HT1080 (cell line): ENCODE results near the gene FAM50A. TPM values are rescaled to one million over a fixed set of nuclear protein-coding genes. Genes with fewer than 3 reads are reported as not detected.
A peak's percentile ranks its signal among the peaks of the same experiment; 100 is the strongest.
"Not testable (repeated sequence)": the region's sequence is repeated elsewhere in the genome, so short reads cannot be mapped to it uniquely, and the experiment has no call there.

Experiments used
- DNase-seq: peaks from one replicate; pipeline ENCODE4 v3.0.0-alpha.2; 2015; ENCODE audit warnings: low read depth
- total RNA-seq: library from RNA; depleted of rRNA; stranded (reverse); fragments of >200 nt; shearing (Covaris generic); gene quantifications from 2 replicates; pipeline ENCODE4 v1.2.3, GENCODE V29; 2014

FAM50A gene
- total RNA-seq, 1 experiment from 2014 or later: 36.6 TPM

DNA sequence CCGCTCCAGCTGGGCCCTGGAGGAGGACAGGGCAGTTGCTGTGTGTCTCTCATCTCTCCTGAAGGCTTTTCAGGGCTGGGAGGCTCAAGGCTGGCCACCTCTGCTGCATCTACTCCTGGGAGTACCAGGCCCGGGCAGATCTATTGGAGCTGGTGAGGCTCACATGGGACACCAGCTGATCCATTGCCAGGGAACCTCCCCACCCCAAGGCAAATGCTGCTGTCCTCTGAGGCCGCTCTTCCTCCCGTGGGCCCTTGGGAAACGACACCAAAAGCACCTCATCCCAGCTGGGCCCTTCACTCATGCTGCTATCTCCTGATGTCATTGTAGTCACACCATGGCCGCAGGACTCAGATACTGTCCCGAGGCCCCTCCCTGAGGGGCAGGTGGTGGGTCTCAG, 38.8 kb downstream of the FAM50A start:
- DNase-seq: no peak

DNA sequence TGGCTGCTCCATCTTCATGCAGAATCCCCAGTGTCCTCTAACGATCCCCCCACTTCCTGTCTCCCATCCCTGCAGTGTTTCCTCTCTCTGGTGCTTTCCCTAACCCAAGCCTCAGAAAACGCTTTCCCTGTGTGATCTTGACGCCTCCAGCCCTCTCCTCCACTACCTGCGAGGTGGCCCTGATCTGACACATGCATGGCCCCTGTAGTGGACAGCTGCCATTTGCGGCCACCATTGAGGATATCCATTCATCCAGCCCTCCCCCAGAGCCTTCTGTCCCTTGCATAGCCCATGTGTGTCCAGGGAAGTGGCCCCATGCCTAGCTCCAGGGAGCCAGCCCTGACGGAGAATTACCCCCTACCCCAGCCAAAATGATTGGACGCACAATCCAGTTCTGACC, 39.4 kb downstream of the FAM50A start:
- DNase-seq: no peak

DNA sequence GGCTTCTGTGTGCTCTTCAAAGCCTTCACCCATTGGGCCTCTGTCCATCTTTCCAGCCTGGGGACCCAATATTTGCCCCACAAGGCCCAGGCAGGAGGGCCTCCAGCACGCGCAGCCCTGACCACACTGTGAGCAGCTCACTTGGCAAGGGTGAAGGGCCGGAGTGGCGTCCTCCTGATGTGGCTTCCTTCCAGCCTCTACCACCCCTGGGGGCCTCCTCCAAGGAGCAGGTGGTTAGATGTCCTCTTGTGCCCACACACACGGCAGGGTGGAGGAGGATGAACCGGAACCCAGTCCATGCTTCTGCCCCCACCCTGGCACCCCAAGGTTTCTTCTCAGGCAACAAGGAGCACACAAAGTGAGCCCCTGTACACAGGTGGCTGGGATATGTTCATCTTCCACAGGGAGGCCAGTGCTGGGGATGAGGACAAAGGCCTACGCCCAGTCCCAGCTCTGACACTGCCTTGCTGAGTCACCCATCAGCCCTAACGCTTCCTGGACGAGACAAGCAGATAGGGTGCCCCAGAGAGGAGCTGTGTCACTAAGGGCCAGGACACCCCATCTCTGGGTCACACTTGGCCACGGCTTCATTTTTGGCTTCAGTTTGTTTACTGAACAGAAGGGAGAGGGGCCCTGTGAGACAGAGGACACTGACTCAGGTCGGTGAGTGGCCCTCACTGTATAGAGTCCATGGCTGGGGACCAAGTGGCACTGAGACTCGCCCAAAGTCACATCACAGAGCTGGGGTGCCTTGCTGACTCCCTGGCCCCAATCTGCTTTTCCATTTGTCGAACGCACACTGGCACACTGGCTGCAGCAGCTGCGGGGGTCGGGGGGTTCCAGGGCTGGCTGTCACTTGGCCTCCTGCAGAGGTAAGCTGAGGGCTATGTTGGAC, 40.6 kb downstream of the FAM50A start:
- DNase-seq: no peak

DNA sequence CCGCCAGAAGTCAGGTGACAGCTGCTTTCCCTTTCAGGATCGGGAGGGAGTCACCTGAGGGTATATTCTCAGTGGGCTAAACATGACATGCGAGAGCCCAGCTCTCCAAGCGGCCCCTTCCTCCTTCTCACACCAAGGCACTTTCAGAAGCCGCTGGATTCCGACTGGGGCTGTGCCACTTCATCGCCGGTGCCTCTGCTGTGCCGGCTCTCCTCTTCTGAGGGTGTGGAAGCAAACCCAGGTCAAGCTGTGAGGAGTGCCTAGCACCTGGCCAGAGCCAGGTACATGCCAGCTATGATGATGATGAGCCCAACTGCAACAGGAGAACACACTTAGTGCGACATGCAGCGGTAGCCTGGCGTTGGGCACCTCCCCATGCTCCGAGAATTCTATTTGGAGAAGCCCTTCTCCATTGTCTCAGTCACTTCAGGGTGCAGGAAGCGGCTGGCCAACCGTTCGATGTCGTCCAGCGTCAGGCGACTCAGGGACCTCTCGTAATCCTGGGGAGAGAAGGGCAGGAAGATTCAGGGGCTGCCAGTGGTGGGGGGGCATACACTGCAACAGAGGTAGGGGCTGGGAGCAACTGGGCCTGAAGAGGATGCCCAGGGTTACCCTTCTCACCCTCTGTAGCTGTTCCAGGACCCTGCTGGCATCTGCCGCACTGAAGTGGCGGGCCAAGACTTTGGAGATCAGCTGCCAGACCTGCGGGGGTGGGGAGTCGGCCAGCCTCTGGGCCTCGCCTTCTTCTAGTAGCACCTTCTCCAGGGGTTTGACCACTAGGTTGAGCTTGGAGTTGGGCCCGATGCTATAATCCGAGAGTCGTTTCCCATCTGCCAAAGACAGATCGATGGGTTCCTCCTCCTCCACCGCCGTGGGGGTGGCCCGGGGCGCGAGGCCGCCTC, 41.5 kb downstream of the FAM50A start:
- no peak for DNase-seq

DNA sequence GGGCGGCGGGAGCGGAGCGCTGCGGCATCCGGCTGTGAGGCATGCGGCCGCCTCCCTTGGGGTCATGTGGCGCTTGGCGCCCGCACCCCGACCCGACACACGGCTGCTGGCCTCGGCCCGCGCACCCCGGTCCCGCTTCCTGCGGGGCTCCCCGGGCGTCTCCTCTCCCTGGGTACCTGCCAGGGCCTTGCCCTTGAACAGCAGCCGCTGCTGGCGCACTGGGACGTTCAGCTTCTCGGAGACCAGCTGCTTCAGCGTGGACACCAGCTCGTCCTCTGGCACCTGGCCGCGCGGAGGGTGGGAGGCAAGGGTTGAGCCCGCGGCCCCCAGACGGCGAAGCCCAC, 42.1 kb downstream of the FAM50A start:
- DNase-seq: no peak

DNA sequence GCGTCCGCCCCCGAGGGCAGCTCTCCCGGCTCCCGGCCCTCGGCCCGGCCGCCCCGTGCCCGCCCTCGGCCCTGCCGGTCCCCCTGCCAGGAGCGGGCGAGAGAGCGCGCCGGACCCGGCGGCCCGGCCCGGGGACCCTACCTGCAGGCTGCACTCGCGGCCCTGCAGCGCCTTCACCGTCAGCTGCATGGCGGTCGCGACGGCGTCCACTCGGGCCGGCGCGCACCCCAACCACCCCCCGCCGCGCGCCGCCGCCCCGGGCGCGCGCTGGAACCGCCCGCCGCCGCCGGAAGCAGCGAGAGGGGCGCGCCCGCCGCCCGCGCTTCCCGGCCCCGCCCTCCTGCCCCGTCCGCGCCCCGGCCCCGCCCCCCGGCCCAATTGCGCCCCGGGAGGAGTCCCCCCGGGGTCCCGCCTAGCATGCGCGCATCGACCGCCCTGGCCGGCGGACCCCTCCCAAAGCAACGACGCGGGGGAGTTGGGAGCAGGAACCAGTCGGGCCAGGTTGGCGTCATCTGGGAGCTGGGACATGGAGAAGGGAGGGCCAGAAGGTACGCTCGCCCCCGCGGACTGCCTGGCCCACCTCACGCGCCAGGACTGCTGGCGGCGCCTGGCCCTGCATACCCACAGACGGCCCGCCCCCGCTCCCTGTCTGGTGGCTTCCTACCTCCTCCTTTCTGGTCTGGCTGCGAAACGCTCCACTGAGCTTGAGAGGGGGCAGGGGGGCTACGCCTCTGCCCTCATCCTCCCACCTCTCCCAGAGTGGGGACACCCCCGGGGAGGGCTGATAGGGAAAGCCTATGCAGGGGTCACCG, 42.7 kb downstream of the FAM50A start, which contains the start of gene UBL4A:
TSS of gene UBL4A (minus strand) at position 220 of the 812 bp plus-strand sequence. CDS start at position 189, 31 bp downstream.
- DNase-seq: no peak

DNA sequence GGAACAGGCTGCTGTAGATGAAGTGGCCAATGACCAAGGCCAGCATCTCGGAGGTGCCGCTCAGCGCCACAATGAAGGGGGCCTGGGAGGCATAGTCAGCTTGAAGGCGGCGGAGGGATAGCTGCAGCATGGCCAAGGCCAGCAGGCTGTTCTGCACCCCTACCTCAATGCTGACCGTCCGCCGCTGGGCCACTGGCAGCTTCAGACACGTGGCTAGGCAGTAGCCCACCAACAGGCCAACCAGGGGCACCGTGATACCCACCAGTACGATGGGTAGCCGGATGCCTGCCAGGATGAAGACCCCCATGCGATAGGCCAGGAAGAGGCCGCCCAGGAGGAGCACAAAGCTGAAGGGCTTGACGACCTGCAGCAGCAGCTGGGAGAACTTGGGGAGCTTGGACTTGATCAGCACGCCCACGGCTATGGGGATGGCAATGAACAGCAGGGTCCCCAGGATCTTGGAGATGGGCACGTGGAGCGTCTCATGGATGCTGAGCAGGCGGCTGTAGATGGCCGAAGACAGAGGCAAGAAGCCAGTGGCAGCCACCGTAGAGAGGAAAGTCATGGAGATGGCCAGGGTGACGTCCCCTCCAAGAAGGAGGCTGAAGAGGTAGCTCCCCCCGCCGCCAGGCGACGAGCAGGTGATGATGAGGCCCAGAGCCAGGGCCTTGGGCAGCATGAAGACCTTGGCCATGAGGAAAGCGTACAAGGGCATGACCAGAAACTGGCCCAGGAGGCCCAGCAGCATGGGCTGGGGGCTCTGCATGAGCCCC, 43.8 kb downstream of the FAM50A start:
- no peak for DNase-seq

DNA sequence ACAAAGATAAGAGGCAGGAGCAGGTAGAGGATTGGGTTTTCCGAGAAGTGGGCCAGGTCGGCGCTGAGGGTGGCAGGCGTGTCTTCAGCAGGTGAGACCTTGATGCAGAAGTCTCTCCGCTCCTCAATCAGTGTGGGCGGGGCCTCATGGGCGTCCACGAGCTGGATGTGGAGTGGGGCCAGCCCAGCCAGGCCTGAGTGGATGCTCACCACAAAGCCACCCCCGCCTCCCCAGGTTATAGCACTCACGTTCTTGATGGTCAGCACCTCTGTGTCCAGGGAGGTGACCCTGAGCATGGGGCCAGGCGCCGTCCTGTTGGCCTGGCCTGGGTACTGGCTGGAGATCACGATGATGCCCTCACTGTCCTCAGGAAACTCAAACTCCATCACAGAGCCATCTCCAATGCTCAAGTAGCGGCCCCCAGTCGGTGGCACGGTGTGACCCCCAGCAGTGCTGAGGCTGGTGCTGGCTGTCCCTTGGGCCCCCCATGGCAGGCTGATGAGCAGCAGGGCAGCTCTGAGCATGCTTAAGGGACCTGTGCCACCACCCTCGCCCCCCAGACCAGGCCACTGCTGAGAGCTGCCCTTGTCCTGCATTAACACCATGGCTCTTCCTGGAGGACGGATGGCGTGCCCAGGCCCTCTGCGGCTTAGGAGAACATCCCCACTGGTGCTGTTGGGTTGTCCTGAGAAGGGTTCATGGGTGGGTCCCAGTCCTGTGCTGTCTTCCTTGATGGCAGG, 44.6 kb downstream of the FAM50A start:
- DNase-seq: no peak

DNA sequence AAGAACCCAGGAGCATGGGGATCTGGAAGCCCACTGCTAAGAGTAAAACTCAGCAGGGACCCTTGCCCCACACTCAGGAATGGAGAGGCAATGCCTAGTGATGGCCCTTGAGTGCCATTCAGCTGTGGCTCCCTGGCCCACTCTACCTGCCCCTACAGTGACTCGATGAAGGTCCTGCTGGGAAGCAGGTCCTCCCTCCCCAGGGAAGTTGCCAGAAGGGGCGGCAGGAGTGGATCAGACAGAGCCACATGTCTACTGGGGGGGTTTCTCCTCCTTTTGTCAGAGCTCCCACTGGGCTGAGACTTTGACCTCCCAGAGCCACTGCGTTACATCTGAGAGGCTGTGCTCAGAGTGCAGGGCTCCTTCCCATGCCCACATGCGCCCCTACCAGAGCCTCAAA, 45.2 kb downstream of the FAM50A start:
- no peak for DNase-seq

DNA sequence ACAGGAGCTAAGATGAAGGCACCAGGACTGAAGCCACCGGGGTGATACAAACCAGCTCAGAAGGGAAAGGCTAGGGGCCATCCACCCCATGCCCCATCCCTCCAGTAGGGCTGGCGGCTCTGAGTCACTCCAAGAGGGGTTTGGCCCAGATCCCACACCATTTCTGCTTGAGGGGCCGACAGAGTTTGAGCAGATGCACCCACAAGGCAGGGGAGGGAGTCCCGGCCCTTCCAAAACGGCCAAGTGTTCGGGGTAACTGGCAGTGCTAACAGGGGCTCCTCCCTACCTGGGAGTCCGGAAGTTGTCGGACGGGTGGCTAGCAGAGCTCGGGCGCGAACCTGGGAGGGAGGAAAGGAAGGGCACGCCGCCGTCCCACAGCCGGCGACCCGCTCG, 46.1 kb downstream of the FAM50A start:
- DNase-seq: peak; percentile 55

DNA sequence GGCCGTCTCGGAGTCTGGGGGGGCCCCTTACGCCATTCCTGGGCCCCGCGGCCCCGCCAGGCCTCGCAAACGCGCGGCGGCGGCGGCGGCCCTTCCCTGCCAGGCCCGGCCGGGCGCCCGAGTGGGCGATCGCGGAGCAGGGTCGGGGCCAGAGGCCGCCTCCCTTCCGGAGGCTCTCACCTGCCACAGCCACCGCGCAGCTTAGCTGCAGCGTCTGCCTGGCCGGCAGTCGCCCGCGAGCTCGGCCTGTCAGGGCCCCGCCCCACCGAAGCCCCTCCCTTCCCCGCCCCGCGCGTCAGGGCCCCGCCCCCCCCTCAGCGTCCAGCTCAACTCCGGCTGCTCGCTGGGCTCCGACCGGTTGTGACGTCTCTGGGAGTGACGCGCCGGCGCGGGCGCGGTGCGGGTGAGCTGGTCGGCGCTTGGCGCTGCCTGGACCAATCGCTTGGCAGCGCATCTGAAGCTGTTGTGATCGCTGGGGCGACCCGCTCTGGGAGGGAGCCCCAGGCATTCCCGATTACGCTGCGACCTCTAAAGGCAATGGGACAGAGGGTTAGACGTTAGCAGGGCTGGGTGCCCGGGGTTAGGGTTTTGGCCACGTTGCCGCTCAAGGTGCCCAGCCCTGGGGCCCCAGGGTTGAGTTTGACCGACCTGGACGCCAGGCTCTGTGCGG, 46.6 kb downstream of the FAM50A start, which contains the start of gene SLC10A3:
TSS of gene SLC10A3 (minus strand) at position 216 of the 670 bp plus-strand sequence. CDS start 1,689 bp downstream, outside the sequence.
- peak; percentile 91 for DNase-seq

DNA sequence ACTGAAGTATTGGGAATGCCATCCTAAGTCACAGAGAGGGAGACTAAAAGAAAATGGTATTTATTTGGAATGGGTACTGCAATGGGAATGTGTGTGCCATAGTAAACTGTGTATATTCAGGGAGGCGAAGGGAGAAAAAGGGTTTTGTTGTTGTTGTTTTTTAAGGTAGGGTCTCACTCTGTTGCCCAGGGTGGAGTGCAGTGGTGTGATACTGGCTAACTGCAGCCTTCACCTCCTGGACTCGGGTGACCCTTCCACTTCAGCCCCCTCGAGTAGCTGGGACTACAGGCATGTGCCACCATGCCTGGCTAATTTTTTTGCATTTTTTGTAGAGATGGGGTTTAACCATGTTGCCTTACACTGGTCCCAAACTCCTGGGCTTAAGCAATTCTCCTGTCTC, 50.8 kb downstream of the FAM50A start:
- no peak for DNase-seq

DNA sequence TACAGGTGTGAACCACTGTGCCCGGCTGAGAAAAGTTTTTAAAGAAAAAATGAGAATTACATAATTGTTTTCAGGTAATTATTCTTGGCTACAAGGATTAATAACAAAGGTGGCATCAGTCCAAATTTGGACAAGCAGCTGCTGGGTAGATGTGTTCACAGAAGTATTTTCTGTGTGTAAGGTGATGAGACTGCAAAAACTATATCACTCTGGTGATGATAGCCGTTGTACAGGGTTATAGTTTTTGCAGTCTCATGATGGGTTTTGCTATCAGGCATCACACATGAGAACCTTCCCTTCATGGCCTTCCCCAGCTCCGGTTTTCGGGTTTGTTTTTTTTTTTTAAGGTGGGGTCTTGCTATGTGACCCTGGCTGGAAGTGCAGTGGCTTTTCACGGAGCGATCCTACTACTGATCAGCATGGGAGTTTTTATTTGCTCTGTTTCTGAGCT, 51.6 kb downstream of the FAM50A start:
- no peak for DNase-seq

DNA sequence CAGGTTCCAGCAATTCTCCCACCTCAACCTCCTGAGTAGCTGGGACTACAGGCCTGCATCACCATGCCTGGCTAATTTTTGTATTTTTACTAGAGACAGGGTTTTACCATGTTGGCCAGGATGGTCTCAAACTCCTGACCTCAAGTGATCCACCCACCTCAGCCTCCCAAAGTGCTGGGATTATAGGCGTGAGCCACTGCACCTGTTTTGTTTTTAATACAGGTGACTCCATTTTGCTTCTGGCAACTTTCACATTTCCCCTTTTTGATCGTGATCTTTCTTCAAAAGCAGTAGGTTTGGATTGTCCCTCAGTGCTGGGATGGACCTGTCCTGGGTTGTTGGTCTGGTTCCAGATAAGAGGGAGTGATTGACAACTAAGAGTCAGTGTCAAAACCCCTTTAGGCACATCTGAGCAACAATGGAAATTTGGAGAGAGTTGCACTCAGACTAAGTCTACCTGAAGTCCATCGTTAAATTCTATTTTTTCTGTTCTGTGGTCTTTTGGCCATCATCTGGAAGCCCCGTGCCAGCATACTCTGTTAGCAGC, 52.7 kb downstream of the FAM50A start:
- not testable (repeated sequence) for DNase-seq
